Fibroblast of villous mesenchyme (primary cell): ENCODE results near the gene SOX6. TPM values are rescaled to one million over a fixed set of nuclear protein-coding genes. Genes with fewer than 3 reads are reported as not detected.

Source experiments
- DNase-seq: peaks from one replicate; pipeline ENCODE4 v3.0.0-alpha.2; 2010; ENCODE audit warnings: low read depth
- H3K4me3 ChIP-seq: 2 replicates; pipeline ENCODE4 v1.5.1; 2011; ENCODE audit warnings: low read depth, mild to moderate bottlenecking, low read length
- CTCF ChIP-seq: IDR thresholded peaks from 2 replicates; pipeline ENCODE4 v1.5.1; 2012; ENCODE audit warnings: low read depth, mild to moderate bottlenecking, low read length; ENCODE audit not compliant: insufficient read depth
- total RNA-seq: library from RNA; depleted of rRNA; stranded (reverse); fragments of >200 nt; gene quantifications from 2 replicates; pipeline ENCODE4 v1.2.3, GENCODE V29; 2012

The SOX6 gene
- total RNA-seq, 1 donor: 22.0 TPM

DNA sequence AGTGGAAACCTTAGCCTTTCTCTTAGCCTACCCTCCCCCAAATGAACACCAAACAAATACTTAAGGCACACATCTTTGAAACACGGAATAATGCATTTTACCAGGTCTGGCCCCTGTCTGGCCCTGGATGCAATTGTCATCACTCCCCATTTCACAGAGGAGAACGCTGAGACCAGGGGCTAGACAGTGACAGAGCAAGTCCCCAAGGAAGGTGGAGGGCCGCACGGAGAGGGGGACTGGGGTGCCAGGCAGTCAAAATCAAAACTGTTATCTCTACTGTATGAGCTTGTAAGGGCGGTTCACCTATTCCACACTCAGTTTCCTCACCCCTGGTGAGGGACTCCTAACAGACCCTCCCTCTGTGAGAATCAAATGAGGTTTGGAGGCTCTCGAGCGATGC is 414.2 kb downstream of the SOX6 start:
- DNase-seq: no peak
- TF ChIP-seq CTCF: no peak

GRCh38 chr11:15941206-15941770 is 415.1 kb downstream of the SOX6 start:
- TF ChIP-seq CTCF: peak; percentile 74
- DNase-seq: no peak
- H3K4me3 ChIP-seq: no peak overlapping the region

More for the DNA sequence above, 414.2 kb downstream of the SOX6 start:
- H3K4me3 ChIP-seq: no peak overlapping the region

DNA sequence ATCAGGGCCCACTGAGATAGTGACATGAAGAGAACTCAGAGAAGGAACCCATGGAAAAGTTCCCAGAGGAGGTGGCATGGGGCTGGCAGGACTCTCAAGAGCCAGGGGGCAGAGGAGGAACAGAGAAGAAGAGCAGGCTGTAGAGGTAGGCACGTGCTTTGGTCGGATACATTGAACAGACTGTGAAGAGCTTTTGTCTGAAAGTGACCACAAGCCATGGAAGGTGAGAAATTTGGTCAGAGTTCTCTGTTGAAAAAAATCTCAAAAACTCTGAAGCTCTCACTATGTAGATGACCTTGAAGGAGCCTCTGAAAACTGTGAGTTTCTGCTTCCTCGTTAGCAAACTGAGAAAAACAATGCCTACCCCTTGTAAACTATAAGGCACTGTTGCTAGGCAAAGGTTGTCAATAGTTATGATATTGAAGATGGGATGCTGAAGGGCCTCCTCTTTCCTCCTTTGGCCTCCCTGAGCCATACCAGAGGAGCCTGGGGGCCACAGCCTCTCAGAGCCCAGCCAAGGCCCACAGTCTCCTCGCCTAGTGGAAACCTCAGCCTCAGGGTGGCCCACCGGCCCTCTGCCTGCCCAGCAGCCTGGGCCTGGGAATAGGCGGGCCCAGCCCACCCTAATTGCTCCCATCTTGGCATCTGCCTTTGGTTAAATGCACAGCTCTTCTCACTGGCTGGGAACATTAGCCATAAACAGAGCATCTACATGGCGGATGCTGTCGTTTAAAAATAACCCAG is 415.7 kb downstream of the SOX6 start:
- no peak for TF ChIP-seq CTCF
- no peak overlapping the region for H3K4me3 ChIP-seq
- no peak for DNase-seq

DNA sequence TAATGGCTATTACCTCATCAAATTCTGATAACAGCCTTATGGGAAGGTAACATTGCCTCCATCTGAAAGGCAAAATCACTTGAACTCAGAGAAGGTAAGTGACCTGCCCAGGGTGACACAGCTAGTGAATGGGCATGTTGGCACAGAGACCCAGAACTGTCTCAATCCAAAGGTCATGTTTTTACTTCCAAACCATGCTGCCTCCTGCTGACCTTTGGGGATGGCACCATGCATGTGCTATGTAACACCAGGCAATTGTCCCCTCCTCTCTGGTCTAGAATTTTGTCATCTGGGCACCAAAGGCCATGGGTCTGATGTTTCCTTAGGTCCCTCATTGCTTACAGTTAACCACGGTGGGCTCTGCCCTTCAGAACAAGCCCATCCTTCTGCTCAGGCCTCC is 417.4 kb downstream of the SOX6 start:
- no peak for DNase-seq
- no peak overlapping the region for H3K4me3 ChIP-seq
- no peak for TF ChIP-seq CTCF

- DNase-seq: peak; percentile 12
- H3K4me3 ChIP-seq: no peak overlapping the region
- no peak for TF ChIP-seq CTCF
Measured at GRCh38 chr11:15938121-15938611, 418.2 kb downstream of the SOX6 start.

DNA sequence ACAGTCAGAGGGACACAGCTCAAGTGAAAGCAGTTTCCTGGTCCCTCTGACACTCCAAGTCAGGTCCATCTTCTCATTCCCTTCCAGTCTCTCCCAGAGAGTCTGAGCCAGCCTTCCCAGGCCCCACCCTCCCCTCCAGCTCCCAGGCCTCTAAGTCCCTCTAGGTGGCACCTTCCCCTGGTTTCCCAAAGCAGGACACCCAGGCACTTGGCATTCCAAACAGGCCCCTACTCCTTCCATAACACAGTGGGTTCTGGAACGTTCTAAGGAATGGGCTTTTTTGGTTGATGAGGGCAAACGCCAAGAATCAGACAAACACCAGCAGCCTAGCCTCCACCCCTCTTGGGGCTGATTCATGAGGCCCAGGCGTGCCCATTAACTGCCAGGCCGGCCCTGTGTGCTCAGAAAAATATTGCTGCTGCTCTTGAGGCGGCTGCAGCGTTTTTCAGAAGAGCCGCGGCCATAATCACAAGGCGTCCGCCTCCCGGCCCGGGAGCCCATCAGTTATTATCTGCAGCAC is 418.7 kb downstream of the SOX6 start:
- no peak for DNase-seq
- no peak for TF ChIP-seq CTCF

More for the DNA sequence above, 418.7 kb downstream of the SOX6 start:
- no peak overlapping the region for H3K4me3 ChIP-seq
